Smooth muscle cell of the brain vasculature (primary cell): ENCODE data around the gene NTRK1.

Experiments
- DNase-seq: peaks from one replicate; pipeline ENCODE4 v3.0.0-alpha.2; 2012; ENCODE audit warnings: low read depth, low spot score

NTRK1 gene

GRCh38 chr1:156857532-156857931, 3.1 kb upstream of the NTRK1 start:
- DNase-seq: no peak

DNA sequence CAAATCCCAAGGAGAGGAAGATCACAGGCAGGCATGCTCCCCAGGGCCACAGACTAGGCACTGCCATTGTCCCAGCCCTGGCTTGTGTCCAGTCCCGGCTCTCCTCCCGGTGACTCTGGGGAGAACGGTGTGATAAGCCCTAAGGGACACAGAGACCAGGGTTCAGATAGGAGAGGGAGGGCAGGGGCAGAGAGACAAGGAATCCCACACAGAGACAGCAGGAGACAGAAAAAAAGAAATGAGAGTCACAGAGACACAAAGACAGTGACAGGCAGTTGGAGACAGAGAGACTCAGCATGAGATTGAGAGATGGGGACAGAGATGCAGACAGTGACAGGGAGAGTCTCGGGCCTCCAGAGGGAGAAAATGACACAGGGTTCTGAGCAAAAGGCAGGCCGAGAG, 2.1 kb upstream of the NTRK1 start:
- DNase-seq: no peak

DNA sequence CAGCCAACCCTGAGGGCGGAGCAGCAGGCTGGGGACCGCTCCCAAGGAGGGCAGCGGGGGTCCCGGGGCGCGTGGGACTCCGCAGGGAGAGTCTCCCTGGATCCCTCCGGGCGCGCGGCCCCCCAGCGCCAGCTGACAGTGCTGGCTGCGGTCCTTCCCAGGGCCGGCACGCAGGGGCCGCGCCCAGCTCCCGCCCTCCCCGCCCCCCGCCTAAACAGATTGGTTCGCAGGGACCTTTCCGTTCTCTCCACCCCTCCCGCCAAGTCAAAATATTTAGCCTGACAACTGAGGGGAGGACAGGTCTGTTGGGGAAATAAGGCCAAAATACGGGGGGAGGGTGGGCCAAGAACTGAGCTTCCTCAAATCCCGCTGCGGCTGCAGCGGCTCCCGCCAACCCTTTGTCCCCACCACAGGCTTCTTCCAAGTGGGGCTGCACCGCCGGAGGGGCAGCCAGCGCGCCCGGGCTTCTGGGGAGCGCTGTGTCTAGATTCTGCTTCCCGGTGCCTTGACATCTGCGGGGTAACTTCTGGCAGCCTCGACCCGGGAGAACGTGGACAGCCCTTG, 1.6 kb upstream of the NTRK1 start, which contains the start of gene INSRR:
TSS of gene INSRR (minus strand) at position 159 of the 564 bp plus-strand sequence. CDS start 496 bp downstream, outside the sequence.
- no peak for DNase-seq

GRCh38 chr1:156859523-156860112, 1.0 kb upstream of the NTRK1 start:
- DNase-seq: no peak

DNA sequence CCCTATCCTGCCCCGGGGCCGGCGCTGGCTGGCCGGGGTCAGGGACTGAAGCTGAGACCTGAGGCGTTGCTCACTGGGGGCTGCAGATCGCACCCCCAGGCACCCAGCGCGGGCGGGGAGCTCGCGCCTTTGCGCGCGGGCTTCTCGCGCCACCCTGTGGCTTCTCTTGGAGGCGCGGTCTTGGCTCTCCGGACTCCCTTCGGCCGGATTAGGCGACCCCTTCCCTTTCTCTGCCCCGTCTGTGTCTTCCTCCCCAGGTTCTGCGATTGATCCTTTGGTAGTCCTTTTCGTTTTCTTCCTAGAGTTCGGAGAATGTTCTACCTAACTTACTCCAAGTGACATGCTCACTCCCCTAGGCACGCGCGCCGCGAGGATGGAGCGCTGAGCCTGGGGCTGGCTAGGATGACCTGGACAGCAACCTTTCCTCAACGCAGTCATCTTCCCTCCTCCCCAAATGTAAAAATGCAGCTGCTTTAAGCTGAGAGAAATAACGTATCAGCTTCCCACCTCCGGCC, 495 bp upstream of the NTRK1 start:
- DNase-seq: no peak

DNA sequence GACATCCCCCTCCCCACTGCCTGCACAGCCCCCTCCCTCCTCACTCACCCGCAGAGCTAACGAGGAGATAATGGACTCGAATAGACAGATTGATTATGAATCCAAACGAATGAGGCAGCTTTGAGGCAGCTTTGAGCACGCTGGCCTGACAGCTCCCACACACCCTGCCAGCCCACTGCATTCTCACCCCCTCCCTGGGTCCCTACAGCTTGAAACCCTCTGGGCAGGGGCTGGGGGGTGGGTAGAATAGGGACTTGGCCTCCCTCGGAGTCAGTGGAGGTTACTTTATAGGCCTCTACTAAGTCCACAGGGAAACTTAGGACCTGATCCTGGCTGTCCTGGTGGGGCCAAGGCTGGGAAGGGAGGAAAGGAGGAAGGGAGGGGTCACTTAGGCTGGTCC, 1.9 kb downstream of the NTRK1 start:
- no peak for DNase-seq

GRCh38 chr1:156862997-156863599, 2.4 kb downstream of the NTRK1 start:
- DNase-seq: no peak

DNA sequence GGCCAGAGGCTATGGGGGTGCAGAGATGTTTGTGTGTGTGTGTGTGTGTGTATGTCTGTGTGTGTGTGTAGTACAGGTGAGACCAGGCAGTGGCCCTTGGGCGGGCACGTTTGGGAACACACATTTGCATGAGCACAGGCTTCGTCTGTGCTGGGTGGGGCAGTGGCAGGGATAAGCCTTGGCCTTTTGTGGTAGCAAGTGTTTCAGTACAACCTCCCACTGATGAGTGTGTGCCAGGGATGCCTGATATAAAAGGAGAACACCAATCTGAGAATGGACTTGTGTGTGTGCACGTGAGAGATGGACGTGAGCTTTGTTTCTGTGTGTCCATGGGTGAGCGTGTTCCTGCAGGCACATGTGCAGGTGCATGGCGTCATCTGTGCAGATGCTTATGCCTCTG, 3.0 kb downstream of the NTRK1 start:
- no peak for DNase-seq

GRCh38 chr1:156864796-156865195, 4.1 kb downstream of the NTRK1 start:
- DNase-seq: no peak

DNA sequence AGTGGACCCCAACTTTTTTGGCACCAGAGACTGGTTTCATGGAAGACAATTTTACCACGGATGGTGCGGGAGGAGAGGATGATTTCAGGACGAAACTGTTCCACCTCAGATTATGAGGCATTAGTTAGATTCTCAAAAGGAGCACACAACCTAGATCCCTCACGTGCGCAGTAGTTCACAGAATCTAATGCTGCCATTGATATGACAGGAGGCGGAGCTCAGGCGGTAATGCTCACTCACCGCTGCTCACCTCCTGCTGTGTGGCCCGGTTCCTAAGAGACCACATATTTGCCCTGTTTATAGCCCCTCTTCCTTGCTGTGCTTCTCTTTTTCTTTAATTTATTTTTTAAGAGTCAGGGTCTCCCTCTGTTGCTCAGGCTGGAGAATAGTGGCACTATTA, 4.6 kb downstream of the NTRK1 start:
- DNase-seq: no peak

- DNase-seq: no peak
Observed at GRCh38 chr1:156865865-156866248, 5.2 kb downstream of the NTRK1 start.

- DNase-seq: no peak
Observed at GRCh38 chr1:156866249-156866909, 5.7 kb downstream of the NTRK1 start.

GRCh38 chr1:156868341-156868740, 7.7 kb downstream of the NTRK1 start:
- no peak for DNase-seq

- no peak for DNase-seq
Observed at GRCh38 chr1:156869455-156869854, 8.8 kb downstream of the NTRK1 start.

DNA sequence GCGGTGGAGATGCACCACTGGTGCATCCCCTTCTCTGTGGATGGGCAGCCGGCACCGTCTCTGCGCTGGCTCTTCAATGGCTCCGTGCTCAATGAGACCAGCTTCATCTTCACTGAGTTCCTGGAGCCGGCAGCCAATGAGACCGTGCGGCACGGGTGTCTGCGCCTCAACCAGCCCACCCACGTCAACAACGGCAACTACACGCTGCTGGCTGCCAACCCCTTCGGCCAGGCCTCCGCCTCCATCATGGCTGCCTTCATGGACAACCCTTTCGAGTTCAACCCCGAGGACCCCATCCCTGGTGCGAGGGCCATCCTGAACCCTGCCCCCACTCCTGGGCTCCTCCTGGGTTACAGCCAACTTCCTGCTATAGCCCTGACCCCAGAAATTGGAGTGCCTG, 13.0 kb downstream of the NTRK1 start:
- no peak for DNase-seq

GRCh38 chr1:156874142-156874541, 13.5 kb downstream of the NTRK1 start:
- no peak for DNase-seq

DNA sequence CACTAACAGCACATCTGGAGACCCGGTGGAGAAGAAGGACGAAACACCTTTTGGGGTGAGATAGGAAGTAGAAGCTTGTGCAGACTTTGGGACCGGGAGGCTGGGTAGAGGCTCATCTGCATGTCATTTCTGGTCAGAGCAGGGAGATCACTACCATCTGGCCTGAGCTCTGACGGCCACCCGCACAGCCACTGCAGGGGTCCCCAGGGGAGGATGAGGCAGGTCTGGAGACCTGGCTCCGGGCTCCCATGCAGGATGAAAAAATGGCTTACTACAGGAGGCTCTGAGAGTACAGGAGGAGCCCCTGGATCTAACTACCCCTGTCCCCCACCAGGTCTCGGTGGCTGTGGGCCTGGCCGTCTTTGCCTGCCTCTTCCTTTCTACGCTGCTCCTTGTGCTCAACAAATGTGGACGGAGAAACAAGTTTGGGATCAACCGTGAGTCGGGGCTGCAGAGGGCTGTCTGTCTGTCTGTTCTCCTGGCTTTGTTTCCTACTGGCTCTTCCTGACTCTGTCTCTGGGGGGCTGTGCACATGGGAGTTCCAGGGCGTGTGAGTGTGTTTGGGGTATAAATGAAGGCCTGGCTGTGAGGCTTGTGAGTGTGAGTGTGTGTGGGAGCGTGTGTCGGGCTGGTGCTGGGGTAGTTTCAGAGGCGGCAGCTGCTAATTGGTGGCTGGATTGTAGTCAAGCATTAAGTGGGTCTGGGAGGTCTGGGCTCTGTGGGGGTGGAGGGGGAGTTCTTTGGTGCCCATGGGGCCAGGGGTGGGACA, 14.1 kb downstream of the NTRK1 start:
- DNase-seq: no peak

- DNase-seq: no peak
Observed at GRCh38 chr1:156875341-156875615, 14.6 kb downstream of the NTRK1 start.

- DNase-seq: no peak
Observed at GRCh38 chr1:156876281-156876680, 15.6 kb downstream of the NTRK1 start.

DNA sequence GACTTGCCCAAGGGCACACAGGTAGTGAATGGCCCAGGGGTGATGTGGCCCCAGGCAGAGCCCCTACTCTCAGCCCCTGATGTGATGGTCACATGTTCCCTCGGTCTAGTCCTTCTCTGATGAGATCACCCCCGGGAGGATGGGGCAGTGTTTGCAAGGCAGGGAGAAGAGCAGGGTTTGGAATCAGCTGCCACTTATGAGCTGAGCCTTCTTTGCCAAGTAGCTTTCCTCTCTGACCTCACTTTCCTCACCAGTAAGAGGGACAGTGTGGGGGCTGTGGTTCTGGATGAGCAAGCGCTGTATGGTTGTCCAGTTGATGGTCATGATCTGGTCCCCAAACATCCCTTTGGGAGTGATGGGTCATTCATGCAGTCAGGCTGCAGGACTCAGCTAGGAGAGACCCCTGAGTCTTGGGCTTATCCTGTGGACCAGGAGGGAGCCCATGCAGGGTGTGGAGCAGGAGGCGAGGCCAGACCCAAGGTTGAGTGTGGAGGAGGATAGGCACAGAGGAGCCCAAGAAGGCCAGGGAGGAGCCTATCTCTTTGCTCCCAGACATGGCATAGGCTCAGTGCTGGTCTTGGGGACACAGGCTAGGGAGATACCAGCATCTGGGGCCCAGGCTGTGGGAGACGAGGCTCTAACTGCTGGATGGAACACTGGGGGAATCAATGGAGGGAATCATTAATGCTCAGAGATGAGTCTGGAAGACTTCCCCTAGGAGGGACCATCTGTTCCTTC, 16.9 kb downstream of the NTRK1 start:
- DNase-seq: no peak

DNA sequence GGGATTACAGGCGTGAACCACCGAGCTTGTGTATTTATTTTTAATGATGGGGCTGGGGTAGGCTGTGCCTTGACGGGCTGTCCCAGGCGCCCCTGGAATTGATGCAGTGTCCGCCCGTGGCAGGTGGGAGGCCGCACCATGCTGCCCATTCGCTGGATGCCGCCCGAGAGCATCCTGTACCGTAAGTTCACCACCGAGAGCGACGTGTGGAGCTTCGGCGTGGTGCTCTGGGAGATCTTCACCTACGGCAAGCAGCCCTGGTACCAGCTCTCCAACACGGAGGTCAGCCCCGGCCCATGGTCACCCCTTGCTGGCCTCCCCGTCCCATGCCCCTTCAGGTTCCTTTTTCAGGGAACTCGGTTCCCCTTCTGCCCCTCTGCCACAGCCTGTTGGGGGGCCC, 19.2 kb downstream of the NTRK1 start:
- DNase-seq: no peak

DNA sequence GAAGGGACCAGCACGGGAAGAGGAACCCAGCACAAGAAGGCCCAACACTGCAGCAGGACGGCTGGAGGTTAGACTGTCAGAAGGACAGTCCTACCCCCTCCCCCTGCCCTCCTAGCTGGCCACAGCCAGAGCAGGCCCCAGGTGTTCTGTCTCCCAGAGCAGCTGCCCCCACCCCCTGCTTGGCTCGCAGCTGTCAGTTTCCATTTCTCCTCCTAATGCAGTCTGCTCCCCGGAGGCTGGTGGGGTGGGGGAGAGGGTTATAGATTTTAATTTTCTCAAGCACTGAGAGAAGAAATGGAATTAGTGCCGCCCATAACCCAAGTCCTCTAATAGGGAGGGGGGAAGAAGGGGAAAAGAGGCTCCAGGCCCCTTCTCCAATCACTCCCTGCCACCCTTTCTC, 19.8 kb downstream of the NTRK1 start:
- no peak for DNase-seq
